Measurements from ENCODE around the gene INHBC. TPM values are rescaled to one million over a fixed set of nuclear protein-coding genes. Genes with fewer than 3 reads are reported as not detected.

INHBC gene
- total RNA-seq, 1 experiment from 2014 or later, result 0.20 TPM

DNA sequence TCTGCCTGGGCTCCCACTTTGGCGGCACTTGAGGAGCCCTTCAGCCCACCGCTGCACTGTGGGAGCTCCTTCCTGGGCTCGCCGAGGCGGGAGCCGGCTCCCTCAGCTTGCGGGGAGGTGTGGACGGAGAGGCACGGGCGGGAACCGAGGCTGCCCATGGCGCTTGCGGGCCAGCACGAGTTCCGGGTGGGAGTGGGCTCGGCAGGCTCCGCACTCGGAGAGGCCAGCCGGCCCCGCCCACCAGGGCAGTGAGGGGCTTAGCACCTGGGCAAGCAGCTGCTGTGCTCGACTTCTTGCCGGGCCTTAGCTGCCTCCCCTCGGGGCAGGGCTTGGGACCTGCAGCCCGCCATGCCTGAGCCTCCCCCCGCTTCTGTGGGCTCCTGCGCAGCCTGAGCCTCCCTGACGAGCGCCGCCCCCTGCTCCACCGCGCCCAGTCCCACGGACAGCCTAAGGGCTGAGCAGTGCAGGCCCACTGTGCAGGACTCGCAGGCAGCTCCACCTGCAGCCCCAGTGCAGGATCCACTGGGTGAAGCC, 48.3 kb upstream of the INHBC start:
- Histone ChIP-seq H3K9me2 (ENCODE audit: insufficient read depth) (no peaks in the 10 kb centered on the region), H3K4me2 (ENCODE audit: low read length) (no peak overlapping the region), H2AFZ (ENCODE audit: low read depth, low read length, poor library complexity, severe bottlenecking) (no peak overlapping the region), H3K79me2 (ENCODE audit: insufficient read depth, low read length) (no peaks in the 10 kb centered on the region), H3K4me3 (replicated peaks in 1 of 2; ENCODE audit: low read depth in 1 of 2, low read length in 2 of 2) (no peak overlapping the region), H3K4me1 (ENCODE audit: control insufficient read depth in 1 of 2, insufficient read depth in 2 of 2, low read length in 2 of 2) (peaks cover 0 to 20% of the 10 kb centered on the region in 2 experiments; a peak in 2 of 4 replicates), H3K27ac (ENCODE audit: low read depth, low read length) (no peak overlapping the region), H3K9me3 (ENCODE audit: control insufficient read depth in 1 of 2, insufficient read depth in 1 of 2, low read depth in 1 of 2, low read length in 2 of 2) (no peaks in the 10 kb centered on the region), H4K20me1 (ENCODE audit: insufficient read depth) (no peaks in the 10 kb centered on the region), H3K27me3 (ENCODE audit: insufficient read depth, low read length) (no peaks in the 10 kb centered on the region), H3K36me3 (ENCODE audit: control insufficient read depth in 1 of 2, insufficient read depth in 2 of 2, low read length in 2 of 2) (no peaks in the 10 kb centered on the region), H3K9ac (ENCODE audit: low read length) (no peak overlapping the region)
- intact Hi-C loops (cut with micrococcal nuclease), result no loop called here
- TF ChIP-seq EGR1 (IDR thresholded peaks at IDR 0.05; ENCODE audit: low read depth), result no peak
- no peak for TF ChIP-seq REST (IDR thresholded peaks at IDR 0.05; ENCODE audit: low read depth)
- TF ChIP-seq ZNF274 (IDR thresholded peaks at IDR 0.05; ENCODE audit: low read depth, low read length), result no peak
- no peak for TF ChIP-seq EZH2phosphoT487 (IDR thresholded peaks at IDR 0.05; ENCODE audit: borderline replicate concordance)
- ChIA-PET CTCF (no interaction called here), POLR2A (interaction anchor here (0.6 kb wide), 1 partner anchor 23 kb away, joined by 3 read pairs; no protein-coding TSS in a partner anchor), RAD21 (ENCODE audit: low non-redundant PET in 1 of 2, low total read pairs in 2 of 2, uncharacterized antibody in 2 of 2, unreplicated experiment in 2 of 2) (no interaction called here)
- ATAC-seq (no peak), DNase-seq (ENCODE audit: low read depth, low spot score) (no peak)
- BruUV-seq (replicated peaks), result no TSS peak

DNA sequence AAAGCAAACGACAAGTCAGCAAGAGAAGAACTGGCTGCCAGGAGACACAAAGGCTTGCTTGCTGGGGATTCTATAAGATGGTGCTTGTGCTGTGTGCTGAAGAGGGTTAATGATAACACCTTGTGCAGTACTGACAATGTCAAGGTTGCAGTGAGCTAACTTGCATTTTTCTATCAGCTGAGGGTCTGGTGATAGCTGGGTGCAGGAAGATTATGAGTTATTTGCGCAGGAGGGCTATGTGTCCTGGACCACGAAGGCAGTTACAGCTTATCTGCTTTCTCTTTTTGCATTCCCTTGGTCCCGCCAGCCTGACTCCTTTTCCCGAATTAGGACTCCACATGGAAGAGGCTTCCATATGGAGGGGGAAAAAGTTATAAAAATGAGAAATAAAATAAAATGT, 46.2 kb upstream of the INHBC start:
- no peaks in the 10 kb centered on the region for H3K27me3 ChIP-seq (ENCODE audit: insufficient read depth, low read length)
- no peaks in the 10 kb centered on the region for H3K9me2 ChIP-seq (ENCODE audit: insufficient read depth)
- no peak overlapping the region for H3K9ac ChIP-seq (ENCODE audit: low read length)
- peaks cover 0 to 20% of the 10 kb centered on the region in 2 experiments; a peak in 2 of 4 replicates for H3K4me1 ChIP-seq (ENCODE audit: control insufficient read depth in 1 of 2, insufficient read depth in 2 of 2, low read length in 2 of 2)
- H3K79me2 ChIP-seq (ENCODE audit: insufficient read depth, low read length), result no peaks in the 10 kb centered on the region
- H3K4me3 ChIP-seq (replicated peaks in 1 of 2; ENCODE audit: low read depth in 1 of 2, low read length in 2 of 2), result no peak overlapping the region
- no TSS peak for BruUV-seq (replicated peaks)
- CTCF ChIA-PET, result interaction anchor here (1.4 kb wide), 1 partner anchor 64 kb away, joined by 5 read pairs; no protein-coding TSS in a partner anchor
- no peak for ATAC-seq
- H3K4me2 ChIP-seq (ENCODE audit: low read length), result no peak overlapping the region
- no peak overlapping the region for H3K27ac ChIP-seq (ENCODE audit: low read depth, low read length)
- RAD21 ChIA-PET (ENCODE audit: low non-redundant PET in 1 of 2, low total read pairs in 2 of 2, uncharacterized antibody in 2 of 2, unreplicated experiment in 2 of 2), result no interaction called here
- no peak overlapping the region for H2AFZ ChIP-seq (ENCODE audit: low read depth, low read length, poor library complexity, severe bottlenecking)
- no peaks in the 10 kb centered on the region for H3K36me3 ChIP-seq (ENCODE audit: control insufficient read depth in 1 of 2, insufficient read depth in 2 of 2, low read length in 2 of 2)
- intact Hi-C loops (cut with micrococcal nuclease), result no loop called here
- H3K9me3 ChIP-seq (ENCODE audit: control insufficient read depth in 1 of 2, insufficient read depth in 1 of 2, low read depth in 1 of 2, low read length in 2 of 2), result no peaks in the 10 kb centered on the region
- no peaks in the 10 kb centered on the region for H4K20me1 ChIP-seq (ENCODE audit: insufficient read depth)
- POLR2A ChIA-PET, result no interaction called here
- DNase-seq (ENCODE audit: low read depth, low spot score), result no peak
- no peak for TF ChIP-seq POLR2A (IDR thresholded peaks at IDR 0.05; ENCODE audit: borderline replicate concordance, extremely low read depth, insufficient read depth, insufficient read length)
- TF ChIP-seq EGR1 (IDR thresholded peaks at IDR 0.05; ENCODE audit: low read depth), result no peak
- TF ChIP-seq ATF3 (IDR thresholded peaks at IDR 0.05), result no peak
- no peak for TF ChIP-seq SIN3A (IDR thresholded peaks at IDR 0.05; ENCODE audit: low read depth)
- TF ChIP-seq ELF1 (IDR thresholded peaks at IDR 0.05; ENCODE audit: borderline replicate concordance, low read depth), result no peak
- TF ChIP-seq SRF (IDR thresholded peaks at IDR 0.05; ENCODE audit: low read depth), result no peak
- no peak for TF ChIP-seq YY1 (IDR thresholded peaks at IDR 0.05; ENCODE audit: extremely low read depth, insufficient replicate concordance, low read depth, low read length)
- no peak for TF ChIP-seq CTCF (IDR thresholded peaks at IDR 0.05 in 2 of 3, conservative IDR thresholded peaks at IDR 0.05 in 1 of 3; ENCODE audit: borderline replicate concordance in 1 of 3, insufficient read depth in 1 of 3, low read depth in 2 of 3, low read length in 2 of 3)
- no peak for TF ChIP-seq SP1 (IDR thresholded peaks at IDR 0.05; ENCODE audit: low read depth)
